Naive B cell (primary cell): ENCODE measurements around the gene KYAT1. TPM values are rescaled to one million over a fixed set of nuclear protein-coding genes. Genes with fewer than 3 reads are reported as not detected.
A peak's percentile ranks its signal among the peaks of the same experiment; 100 is the strongest.

Experiments used
- ATAC-seq, 2 donors: fragments of 150-1000 bp; cut with Tn5 transposase; 2 replicates each; pipeline ENCODE4 v1.10.0; 2021; ENCODE audit warnings: low read depth in 2 of 2, mild to moderate bottlenecking in 2 of 2, moderate library complexity in 2 of 2
- DNase-seq: peaks from one replicate; pipeline ENCODE4 v3.0.0; 2022
- H3K27ac Mint-ChIP-seq, 6 donors: one replicate each; pipeline ENCODE4 v1.8.0; 2020 to 2022; ENCODE audit warnings: mild to moderate bottlenecking in 6 of 6, mixed read lengths in 6 of 6, moderate library complexity in 5 of 6, inconsistent platforms in 2 of 6
- H3K27me3 Mint-ChIP-seq, 3 donors: one replicate each; pipeline ENCODE4 v1.8.0; 2021 to 2022; ENCODE audit warnings: mixed read lengths in 3 of 3, mild to moderate bottlenecking in 1 of 3
- H3K36me3 Mint-ChIP-seq, 2 donors: one replicate each; pipeline ENCODE4 v1.8.0; 2020 to 2022; ENCODE audit warnings: mixed read lengths in 2 of 2, inconsistent platforms in 1 of 2, mild to moderate bottlenecking in 1 of 2
- H3K4me1 Mint-ChIP-seq, 3 donors: one replicate each; pipeline ENCODE4 v1.8.0; 2020 to 2022; ENCODE audit warnings: mixed read lengths in 3 of 3, inconsistent platforms in 1 of 3, mild to moderate bottlenecking in 1 of 3, moderate library complexity in 1 of 3
- H3K4me3 Mint-ChIP-seq, 8 donors: one replicate each; pipeline ENCODE4 v1.8.0; 2020 to 2022; ENCODE audit warnings: mild to moderate bottlenecking in 8 of 8, mixed read lengths in 8 of 8, moderate library complexity in 8 of 8, inconsistent platforms in 2 of 8
- H3K9me3 Mint-ChIP-seq, 7 donors: one replicate each; pipeline ENCODE4 v1.8.0; 2020 to 2022; ENCODE audit warnings: mixed read lengths in 7 of 7, mild to moderate bottlenecking in 5 of 7, inconsistent platforms in 2 of 7, moderate library complexity in 1 of 7
- polyA plus RNA-seq, 6 donors: library from polyadenylated mRNA; unstranded; fragments of 300-500 nt; fragmentation: Illumina TruSeq; gene quantifications; one replicate each; pipeline ENCODE4 v1.2.3, GENCODE V29; 2021; ENCODE audit warnings: low read depth in 6 of 6

The KYAT1 gene
- polyA plus RNA-seq, 6 donors from 2014 or later: 7.0 to 9.7 (median 8.5) TPM

DNA sequence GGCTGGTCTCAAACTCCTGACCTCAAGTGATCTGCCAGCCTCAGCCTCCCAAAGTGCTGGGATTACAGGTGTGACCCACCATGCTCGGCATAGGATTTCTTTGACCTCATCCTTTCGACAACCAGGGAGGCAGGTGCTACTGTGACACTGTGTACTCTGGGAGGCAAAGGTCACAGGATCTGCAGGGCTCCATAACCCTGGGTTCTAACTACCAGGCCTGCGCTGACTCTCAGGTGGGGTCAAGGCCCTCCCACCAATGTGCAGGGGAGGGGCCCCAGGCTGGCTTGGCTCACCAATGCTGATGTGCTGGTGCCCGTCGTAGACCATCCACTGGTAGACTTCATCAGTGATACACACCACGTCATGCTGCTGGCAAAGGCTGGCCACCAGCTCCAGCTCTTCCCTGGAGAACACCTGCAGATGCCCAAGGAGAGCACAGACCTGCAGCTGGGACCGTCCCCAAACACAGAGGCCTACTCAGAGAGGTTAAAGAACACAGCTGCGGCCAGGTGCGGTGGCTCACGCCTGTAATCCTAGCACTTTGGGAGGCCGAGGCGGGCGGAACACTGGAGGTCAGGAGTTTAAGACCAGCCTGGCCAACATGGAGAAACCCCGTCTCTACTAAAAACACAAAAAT is 45.1 kb downstream of the KYAT1 start:
- Mint-ChIP-seq H3K4me1 (peaks cover 0 to 3% (median 0%) of the 10 kb centered on the region in 3 donors), H3K27me3 (no peaks in the 10 kb centered on the region), H3K4me3 (no peak overlapping the region), H3K9me3 (no peaks in the 10 kb centered on the region), H3K27ac (no peak overlapping the region), H3K36me3 (peaks cover 0 to 8% of the 10 kb centered on the region in 2 donors)
- DNase-seq: no peak
- no peak for ATAC-seq

DNA sequence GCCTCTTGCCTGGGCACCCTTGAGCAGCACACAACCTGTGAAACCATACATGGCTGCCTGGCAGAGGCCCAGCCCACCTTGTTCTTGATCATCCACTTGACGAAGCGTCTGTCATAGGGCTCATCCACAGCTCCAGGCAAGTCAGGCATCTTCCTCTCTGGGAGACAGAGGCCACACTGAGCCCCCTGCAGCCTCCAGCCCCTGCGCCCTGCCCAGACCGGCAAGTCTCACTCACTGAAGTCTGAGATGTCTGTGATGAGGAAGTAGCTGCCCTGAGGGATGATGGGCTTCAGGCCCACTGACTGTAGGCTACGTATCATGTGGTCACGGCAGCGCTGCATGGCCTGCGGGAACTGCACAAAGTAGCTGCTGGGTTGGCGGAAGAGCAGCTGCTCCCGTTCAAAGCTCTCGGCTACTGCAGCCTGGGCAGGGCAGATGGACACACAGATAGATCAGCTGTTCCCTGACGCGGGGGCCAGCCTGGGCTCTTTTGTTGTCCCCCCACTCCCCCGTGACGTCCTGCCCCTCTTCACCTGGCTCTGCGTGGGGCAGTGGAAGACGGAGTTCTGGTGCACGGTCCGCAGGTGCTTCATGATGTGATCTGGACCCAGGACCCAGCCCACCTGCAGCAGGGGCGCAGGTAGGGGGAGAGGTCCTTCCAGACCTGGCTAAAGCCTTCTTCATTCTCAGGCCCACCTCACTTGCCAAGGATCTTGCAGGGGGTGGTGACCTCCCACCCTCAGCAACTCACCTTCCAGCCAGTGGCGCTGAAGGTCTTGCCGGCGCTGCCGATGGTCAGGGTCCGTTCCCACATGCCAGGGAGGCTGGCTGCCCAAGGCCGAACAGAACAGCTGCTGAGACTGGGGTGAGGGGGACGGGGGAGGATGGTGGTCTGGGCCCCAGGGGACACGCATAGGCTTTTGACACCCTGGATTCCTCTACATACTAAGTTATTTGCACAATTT is 46.2 kb downstream of the KYAT1 start:
- peak overlapping the region in 1 of 6 donors; percentile 51 for H3K27ac Mint-ChIP-seq
- no peaks in the 10 kb centered on the region for H3K9me3 Mint-ChIP-seq
- ATAC-seq (no peak), DNase-seq (no peak)
- no peaks in the 10 kb centered on the region for H3K4me1 Mint-ChIP-seq
- H3K36me3 Mint-ChIP-seq: peaks cover 0 to 8% of the 10 kb centered on the region in 2 donors
- H3K27me3 Mint-ChIP-seq: no peaks in the 10 kb centered on the region
- H3K4me3 Mint-ChIP-seq: no peak overlapping the region

DNA sequence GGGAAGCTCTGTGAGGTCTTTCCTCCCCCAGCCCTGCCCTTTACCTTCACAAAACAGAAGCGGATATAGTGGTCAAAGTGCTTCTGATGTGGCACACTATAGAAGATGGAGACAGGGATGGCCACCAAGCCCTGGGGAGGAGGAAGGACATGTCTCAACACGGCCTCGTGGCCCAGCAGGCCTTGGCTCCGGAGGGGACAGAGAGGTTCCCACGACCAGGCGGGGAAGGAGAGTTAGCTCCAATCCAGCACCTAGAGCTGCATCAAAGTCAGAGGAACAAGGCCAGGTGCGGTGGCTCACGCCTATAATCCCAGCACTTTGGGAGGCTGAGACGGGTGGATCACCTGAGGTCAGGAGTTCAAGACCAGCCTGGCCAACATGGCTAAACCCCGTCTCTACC is 48.1 kb downstream of the KYAT1 start:
- peaks cover 0 to 8% of the 10 kb centered on the region in 2 donors for H3K36me3 Mint-ChIP-seq
- H3K27ac Mint-ChIP-seq: no peak overlapping the region
- no peak overlapping the region for H3K4me3 Mint-ChIP-seq
- H3K4me1 Mint-ChIP-seq: peaks cover 11 to 17% (median 13%) of the 10 kb centered on the region in 3 donors
- H3K9me3 Mint-ChIP-seq: no peaks in the 10 kb centered on the region
- H3K27me3 Mint-ChIP-seq: no peaks in the 10 kb centered on the region
- DNase-seq: no peak
- ATAC-seq: no peak

DNA sequence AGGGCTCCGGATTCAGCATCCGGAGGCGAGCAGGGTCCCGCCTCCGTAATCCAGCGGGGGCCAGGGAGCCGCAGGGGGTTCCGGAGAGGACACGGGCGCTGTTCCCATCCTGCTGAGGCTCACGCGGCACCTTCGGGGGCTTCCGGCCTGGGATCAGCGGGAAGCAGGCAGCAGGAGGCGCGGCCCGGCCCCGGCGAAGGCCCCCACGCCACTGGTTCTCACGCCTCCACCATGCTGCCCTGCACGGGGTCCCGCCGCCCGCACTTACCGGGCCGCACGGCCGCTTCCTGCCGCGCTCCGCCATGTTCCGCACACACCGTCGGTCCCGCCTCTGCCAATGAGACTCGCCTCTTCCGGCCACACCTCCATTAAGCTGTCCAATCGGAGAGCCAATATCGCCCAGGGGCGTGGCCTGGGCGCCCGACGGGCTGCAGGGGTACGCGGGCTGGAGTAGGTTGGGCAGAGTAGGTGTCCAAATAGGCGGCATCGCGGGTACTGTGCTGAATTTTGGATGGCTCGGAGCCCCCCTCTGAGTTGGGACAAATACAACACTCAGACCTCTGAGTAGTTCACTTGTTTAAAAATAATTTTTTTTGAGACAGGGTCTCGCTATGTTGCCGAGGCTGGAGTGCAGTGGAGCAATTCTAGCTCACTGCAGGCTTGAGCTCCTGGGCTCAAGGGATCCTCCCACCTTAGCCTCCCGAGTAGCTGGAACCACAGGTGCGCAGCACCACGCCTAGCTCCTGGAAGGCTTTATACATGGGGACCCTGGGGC is 52.1 kb downstream of the KYAT1 start, which contains the start of gene SPOUT1:
TSS of gene SPOUT1 (minus strand) at position 318 of the 775 bp plus-strand sequence. CDS start at position 304, 14 bp downstream.
- H3K27ac Mint-ChIP-seq: peak within 1 kb of the TSS; percentile 87 to 95 (median 94)
- H3K27me3 Mint-ChIP-seq: no peaks in the 10 kb centered on the region
- peak; percentile 92 for DNase-seq
- no peaks in the 10 kb centered on the region for H3K9me3 Mint-ChIP-seq
- H3K4me3 Mint-ChIP-seq: peak within 1 kb of the TSS; percentile 94 to 99 (median 97)
- ATAC-seq: peak; percentile 99
- no peaks in the 10 kb centered on the region for H3K36me3 Mint-ChIP-seq
- peaks cover 18 to 21% (median 21%) of the 10 kb centered on the region in 3 donors for H3K4me1 Mint-ChIP-seq

DNA sequence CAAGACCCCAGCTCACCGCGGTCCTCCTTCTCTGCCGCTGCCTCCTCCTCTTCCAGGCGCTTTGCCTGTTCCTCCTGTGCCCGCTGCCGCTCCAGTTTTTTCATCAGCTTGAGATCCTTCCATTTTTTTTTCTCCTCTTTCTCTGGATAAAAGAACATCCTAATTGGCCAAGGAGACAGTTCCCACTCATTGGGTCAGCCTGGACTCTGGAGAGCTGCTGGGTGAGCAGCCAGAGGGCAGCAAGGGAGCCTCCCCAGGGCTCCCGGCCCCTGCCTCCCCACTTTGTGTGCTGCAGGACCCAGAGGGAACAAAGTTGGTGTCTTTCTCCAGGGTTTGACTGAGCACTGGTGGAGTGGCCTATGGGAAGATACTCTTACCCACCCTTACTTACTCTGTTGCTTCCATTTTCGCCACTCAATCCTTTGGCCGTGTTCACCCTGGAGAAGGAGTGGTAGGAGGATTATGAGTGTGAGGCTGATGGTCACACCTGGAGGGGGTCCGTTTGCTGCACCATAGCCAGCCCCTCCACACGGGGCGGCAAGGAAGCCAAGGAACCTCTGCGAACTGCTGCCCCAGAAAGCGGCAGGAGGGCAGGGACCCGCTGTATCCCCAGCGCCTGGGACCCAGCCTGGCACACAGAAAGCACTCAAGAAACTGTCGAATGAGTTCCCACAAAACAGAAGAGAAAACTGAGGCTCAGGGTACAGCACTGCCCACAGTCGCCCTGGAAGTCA is 52.9 kb downstream of the KYAT1 start:
- Mint-ChIP-seq H3K4me1 (peaks cover 18 to 21% (median 21%) of the 10 kb centered on the region in 3 donors), H3K27me3 (no peaks in the 10 kb centered on the region), H3K4me3 (peak overlapping the region; percentile 94 to 99 (median 97)), H3K27ac (peak overlapping the region; percentile 5 to 95 (median 83)), H3K36me3 (no peaks in the 10 kb centered on the region), H3K9me3 (no peaks in the 10 kb centered on the region)
- ATAC-seq (no peak), DNase-seq (no peak)

DNA sequence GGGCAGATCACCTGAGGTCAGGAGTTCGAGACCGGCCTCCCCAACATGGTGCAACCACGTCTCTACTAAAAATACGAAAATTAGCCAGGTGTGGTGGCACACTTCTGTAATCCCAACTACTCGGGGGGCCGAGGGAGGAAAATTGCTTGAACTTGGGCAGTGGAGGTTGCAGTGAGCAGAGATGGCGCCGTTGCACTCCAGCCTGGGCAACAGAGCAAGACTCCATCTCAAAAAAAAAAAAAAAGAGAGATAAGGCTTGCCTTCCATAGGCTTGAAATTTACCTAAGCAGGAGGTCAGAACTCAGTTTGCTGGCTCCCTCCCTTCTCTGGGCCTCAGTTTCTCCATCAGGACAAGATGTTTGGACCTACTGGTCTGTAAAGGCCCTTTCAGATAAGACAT is 53.5 kb downstream of the KYAT1 start:
- peaks cover 18 to 21% (median 21%) of the 10 kb centered on the region in 3 donors for H3K4me1 Mint-ChIP-seq
- no peaks in the 10 kb centered on the region for H3K36me3 Mint-ChIP-seq
- H3K4me3 Mint-ChIP-seq: peak overlapping the region; percentile 94 to 99 (median 97)
- DNase-seq (no peak), ATAC-seq (no peak)
- H3K27ac Mint-ChIP-seq: peak overlapping the region in 2 of 6 donors; percentile 78 to 90
- no peaks in the 10 kb centered on the region for H3K9me3 Mint-ChIP-seq
- H3K27me3 Mint-ChIP-seq: no peaks in the 10 kb centered on the region

DNA sequence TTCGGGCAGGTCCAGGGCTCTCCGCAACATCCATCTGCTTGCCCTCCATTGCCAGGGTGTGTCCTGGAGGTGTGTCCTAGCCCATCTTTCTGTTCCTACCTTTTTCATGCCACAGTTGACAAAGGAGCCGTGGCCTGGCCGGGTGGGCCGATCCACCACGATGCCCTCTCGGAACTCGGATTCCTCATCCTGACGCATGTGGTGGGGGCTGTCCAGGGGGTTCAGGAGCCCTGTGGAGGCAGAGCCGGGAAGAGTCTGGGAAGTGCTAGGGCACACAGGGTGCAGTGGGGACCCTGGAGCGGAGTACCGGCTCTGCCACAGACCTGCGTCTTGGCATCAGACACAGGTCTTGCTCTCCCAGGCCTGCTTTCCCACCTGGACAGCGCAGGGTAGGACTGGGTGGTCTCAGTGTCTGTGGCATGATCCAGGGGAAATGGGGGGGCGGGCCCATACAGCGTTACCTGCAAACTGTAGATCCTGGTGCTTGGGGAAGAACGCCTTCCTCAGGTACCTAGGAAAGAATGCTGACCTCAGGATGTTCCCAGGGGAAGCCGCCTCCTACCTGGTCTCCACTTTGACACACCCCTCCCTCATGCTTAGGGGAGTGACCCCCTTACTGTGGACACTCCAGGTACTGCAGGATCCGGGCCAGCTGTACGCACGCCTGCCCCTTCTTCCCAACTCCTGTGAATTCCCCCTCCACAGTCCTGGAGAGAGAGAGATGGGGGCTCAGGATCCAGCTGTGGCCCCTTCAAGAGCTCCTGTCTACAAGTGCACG is 55.6 kb downstream of the KYAT1 start:
- no peak for ATAC-seq
- H3K36me3 Mint-ChIP-seq: no peaks in the 10 kb centered on the region
- no peaks in the 10 kb centered on the region for H3K9me3 Mint-ChIP-seq
- H3K27me3 Mint-ChIP-seq: no peaks in the 10 kb centered on the region
- peak overlapping the region in 2 of 8 donors; percentile 15 to 30 for H3K4me3 Mint-ChIP-seq
- DNase-seq: no peak
- peaks cover 22 to 26% (median 24%) of the 10 kb centered on the region in 3 donors for H3K4me1 Mint-ChIP-seq
- H3K27ac Mint-ChIP-seq: peak overlapping the region in 1 of 6 donors; percentile 24

DNA sequence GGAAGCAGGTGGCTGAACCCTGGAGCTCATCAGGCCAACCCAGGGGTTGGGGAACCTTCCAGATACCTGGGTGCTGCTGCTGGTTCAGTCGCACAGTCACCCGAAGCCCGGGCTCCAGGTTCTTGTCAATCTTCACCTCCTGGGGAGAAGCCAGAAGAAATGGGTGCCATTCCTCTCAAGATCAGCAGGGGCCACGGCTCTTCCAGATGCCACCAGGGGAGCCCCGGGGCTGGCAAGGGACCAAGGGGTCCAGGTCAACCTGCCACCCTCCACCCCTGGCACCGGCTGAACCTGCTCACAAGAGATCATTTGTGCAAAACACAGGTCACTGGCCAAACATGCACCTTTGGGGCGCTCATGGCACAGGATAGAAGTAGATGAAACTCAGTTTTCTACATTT is 56.8 kb downstream of the KYAT1 start:
- ATAC-seq (no peak), DNase-seq (no peak)
- no peaks in the 10 kb centered on the region for H3K9me3 Mint-ChIP-seq
- peak overlapping the region in 1 of 8 donors; percentile 24 for H3K4me3 Mint-ChIP-seq
- no peak overlapping the region for H3K27ac Mint-ChIP-seq
- H3K27me3 Mint-ChIP-seq: no peaks in the 10 kb centered on the region
- H3K4me1 Mint-ChIP-seq: peaks cover 20 to 29% (median 26%) of the 10 kb centered on the region in 3 donors
- H3K36me3 Mint-ChIP-seq: no peaks in the 10 kb centered on the region

DNA sequence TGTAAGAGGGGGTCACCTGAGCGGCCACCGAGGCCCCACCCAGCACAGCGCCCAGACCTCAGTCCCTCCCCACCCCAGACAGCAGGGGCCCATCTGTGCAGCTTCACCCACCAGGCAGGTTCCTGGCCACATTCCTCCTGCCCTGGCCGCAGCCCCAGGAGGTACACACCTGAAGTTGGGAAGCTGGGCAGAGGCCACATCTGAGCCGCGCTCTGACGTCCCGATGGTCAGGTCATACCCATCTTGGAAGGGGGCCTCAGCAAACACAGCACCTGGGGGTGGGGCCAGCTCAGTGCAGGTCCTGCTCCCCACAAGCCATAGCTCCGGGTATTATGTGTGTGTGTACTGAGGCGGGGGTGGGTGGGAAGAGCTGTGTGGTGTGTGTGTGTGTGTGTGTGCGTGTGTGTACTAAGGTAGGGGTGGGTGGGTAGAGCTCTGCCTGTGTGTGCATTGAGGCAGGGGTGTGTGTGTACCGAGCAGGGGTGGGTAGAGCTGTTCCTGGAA is 57.8 kb downstream of the KYAT1 start:
- Mint-ChIP-seq H3K27me3 (no peaks in the 10 kb centered on the region), H3K4me1 (peaks cover 19 to 28% (median 27%) of the 10 kb centered on the region in 3 donors), H3K4me3 (peak overlapping the region in 1 of 8 donors; percentile 61), H3K9me3 (no peaks in the 10 kb centered on the region), H3K36me3 (no peaks in the 10 kb centered on the region), H3K27ac (no peak overlapping the region)
- ATAC-seq (no peak), DNase-seq (no peak)

DNA sequence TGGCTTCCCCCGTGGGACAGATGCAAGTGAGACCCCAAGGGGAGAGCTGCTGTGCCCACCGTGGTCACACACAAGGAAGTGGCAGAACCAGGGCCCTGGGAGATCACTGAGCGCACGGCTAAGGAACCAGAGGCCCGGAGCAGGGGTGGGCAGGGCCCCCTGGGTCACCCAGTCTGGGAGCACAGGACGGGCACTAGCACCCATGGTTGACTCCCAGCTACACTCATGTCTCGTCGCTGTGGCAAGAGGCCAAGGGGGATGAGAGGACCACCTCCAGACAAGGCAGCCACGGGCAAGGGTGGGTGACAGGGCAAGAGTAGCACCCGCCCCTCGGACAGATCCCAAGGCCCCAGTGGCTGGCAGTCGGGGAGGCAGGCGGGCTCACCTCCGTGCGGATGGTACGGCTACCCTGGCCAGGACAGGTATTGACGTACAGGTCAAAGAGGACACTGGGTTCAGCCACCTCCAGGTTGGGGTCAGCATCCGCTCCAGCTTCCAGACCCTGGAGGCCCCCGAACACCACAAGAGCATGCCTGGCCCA is 58.3 kb downstream of the KYAT1 start:
- H3K27ac Mint-ChIP-seq: no peak overlapping the region
- no peaks in the 10 kb centered on the region for H3K27me3 Mint-ChIP-seq
- H3K36me3 Mint-ChIP-seq: no peaks in the 10 kb centered on the region
- H3K4me1 Mint-ChIP-seq: peaks cover 14 to 22% (median 22%) of the 10 kb centered on the region in 3 donors
- DNase-seq (no peak), ATAC-seq (no peak)
- no peaks in the 10 kb centered on the region for H3K9me3 Mint-ChIP-seq
- H3K4me3 Mint-ChIP-seq: no peak overlapping the region

DNA sequence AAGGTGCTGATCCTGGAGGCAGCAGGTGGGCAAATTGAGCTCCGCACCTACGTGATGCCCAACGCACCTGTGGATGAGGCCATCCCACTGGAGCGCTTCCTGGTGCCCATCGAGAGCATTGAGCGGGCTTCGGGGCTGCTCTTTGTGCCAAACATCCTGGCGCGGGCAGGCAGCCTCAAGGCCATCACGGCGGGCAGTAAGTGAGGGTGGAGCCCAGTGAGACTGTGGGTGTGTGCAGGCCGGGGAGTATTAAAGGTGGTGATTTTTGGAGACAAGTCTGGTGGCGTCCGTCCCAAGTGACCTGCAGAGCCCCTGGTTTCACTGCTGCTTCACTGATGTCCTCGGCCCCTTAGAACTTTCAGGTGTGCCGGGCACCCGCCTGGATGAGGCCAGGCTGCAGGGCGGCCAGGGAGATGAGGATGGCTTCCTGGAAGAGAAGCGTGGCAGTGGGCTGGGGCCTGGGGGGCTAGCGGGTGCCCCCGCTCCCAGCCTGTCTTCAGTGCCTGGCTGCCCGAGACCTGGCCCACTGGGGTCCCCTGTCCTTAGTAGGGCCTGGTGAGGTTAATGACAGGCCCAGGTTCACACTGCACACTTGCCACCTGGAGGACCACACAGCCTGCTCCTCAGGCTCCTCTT is 59.2 kb downstream of the KYAT1 start:
- ATAC-seq (no peak), DNase-seq (no peak)
- Mint-ChIP-seq H3K4me1 (peaks cover 15 to 22% (median 21%) of the 10 kb centered on the region in 3 donors), H3K9me3 (no peaks in the 10 kb centered on the region), H3K27me3 (no peaks in the 10 kb centered on the region), H3K36me3 (no peaks in the 10 kb centered on the region), H3K4me3 (no peak overlapping the region), H3K27ac (no peak overlapping the region)
